ENCODE results near the gene FAM120C. TPM values are rescaled to one million over a fixed set of nuclear protein-coding genes. Genes with fewer than 3 reads are reported as not detected.

FAM120C gene
- total RNA-seq, 1 donor from 2014 or later, result 3.5 TPM

- Histone ChIP-seq H3K27me3 (ENCODE audit: control insufficient read depth, insufficient read depth, low read length) (no peaks in the 10 kb centered on the region), H3K36me3 (ENCODE audit: control insufficient read depth, insufficient read depth, low read length) (no peaks in the 10 kb centered on the region), H3K4me3 (ENCODE audit: low read depth, low read length) (no peak overlapping the region)
- TF ChIP-seq CTCF (IDR thresholded peaks at IDR 0.05; ENCODE audit: insufficient read depth, low read length, poor library complexity, severe bottlenecking), result no peak
- DNase-seq (ENCODE audit: low read depth), result no peak
These were observed 97.4 kb downstream of the FAM120C start for GRCh38 chrX:54085666-54086065.

GRCh38 chrX:54076903-54077302 lies 106.2 kb downstream of the FAM120C start:
- Histone ChIP-seq H3K4me3 (ENCODE audit: low read depth, low read length) (no peak overlapping the region), H3K36me3 (ENCODE audit: control insufficient read depth, insufficient read depth, low read length) (no peaks in the 10 kb centered on the region), H3K27me3 (ENCODE audit: control insufficient read depth, insufficient read depth, low read length) (no peaks in the 10 kb centered on the region)
- TF ChIP-seq CTCF (IDR thresholded peaks at IDR 0.05; ENCODE audit: insufficient read depth, low read length, poor library complexity, severe bottlenecking), result no peak
- DNase-seq (ENCODE audit: low read depth), result peak; percentile 12

GRCh38 chrX:54074826-54075225 lies 108.2 kb downstream of the FAM120C start:
- H3K27me3 ChIP-seq (ENCODE audit: control insufficient read depth, insufficient read depth, low read length), result no peaks in the 10 kb centered on the region
- no peak for TF ChIP-seq CTCF (IDR thresholded peaks at IDR 0.05; ENCODE audit: insufficient read depth, low read length, poor library complexity, severe bottlenecking)
- DNase-seq (ENCODE audit: low read depth), result no peak
- no peaks in the 10 kb centered on the region for H3K36me3 ChIP-seq (ENCODE audit: control insufficient read depth, insufficient read depth, low read length)
- H3K4me3 ChIP-seq (ENCODE audit: low read depth, low read length), result no peak overlapping the region

- Histone ChIP-seq H3K4me3 (ENCODE audit: low read depth, low read length) (no peak overlapping the region), H3K27me3 (ENCODE audit: control insufficient read depth, insufficient read depth, low read length) (no peaks in the 10 kb centered on the region), H3K36me3 (ENCODE audit: control insufficient read depth, insufficient read depth, low read length) (no peaks in the 10 kb centered on the region)
- TF ChIP-seq CTCF (IDR thresholded peaks at IDR 0.05; ENCODE audit: insufficient read depth, low read length, poor library complexity, severe bottlenecking), result no peak
- no peak for DNase-seq (ENCODE audit: low read depth)
These were observed 115.3 kb downstream of the FAM120C start for GRCh38 chrX:54067766-54068165.

- H3K4me3 ChIP-seq (ENCODE audit: low read depth, low read length), result no peak overlapping the region
These were observed 116.2 kb downstream of the FAM120C start for GRCh38 chrX:54066841-54067240.

More at GRCh38 chrX:54066841-54067240, 116.2 kb downstream of the FAM120C start:
- TF ChIP-seq CTCF (IDR thresholded peaks at IDR 0.05; ENCODE audit: insufficient read depth, low read length, poor library complexity, severe bottlenecking), result no peak
- no peak for DNase-seq (ENCODE audit: low read depth)
- H3K36me3 ChIP-seq (ENCODE audit: control insufficient read depth, insufficient read depth, low read length), result no peaks in the 10 kb centered on the region
- H3K27me3 ChIP-seq (ENCODE audit: control insufficient read depth, insufficient read depth, low read length), result no peaks in the 10 kb centered on the region
